Measurements from ENCODE around the gene BLVRB. TPM values are rescaled to one million over a fixed set of nuclear protein-coding genes. Genes with fewer than 3 reads are reported as not detected.
"Not testable (repeated sequence)": the region's sequence is repeated elsewhere in the genome, so short reads cannot be mapped to it uniquely, and the experiment has no call there.

Gene BLVRB
- polyA plus RNA-seq, 2 of the 4 experiments (the other 2 are of a cell fraction) = 202 to 280 TPM

GRCh38 chr19:40464059-40465024, 1.2 kb downstream of the BLVRB start:
- peak; percentile 60 to 68 for ATAC-seq
- FAIRE-seq = peak; percentile 99
- POLR2A ChIA-PET = interaction anchor here (0.6 to 5.3 kb wide), 23 partner anchors 10 to 900 kb away, joined by 3 to 68 read pairs (median 6); partner anchors contain the start of genes C19orf47, ITPKC, PLD3 and SERTAD1
- Histone ChIP-seq H3K9me3 (no peaks in the 10 kb centered on the region), H3K27ac (peak overlapping the region; percentile 86 to 89), H3K4me1 (peaks cover 38% of the 10 kb centered on the region), H3K4me2 (peak overlapping the region; percentile 88), H3K4me3 (peak overlapping the region; percentile 62)
- DNase-seq (ENCODE audit: low read depth in 1 of 2, low spot score in 1 of 2) = peak; percentile 97 to 98
- CTCF ChIA-PET = interaction anchor here (0.6 to 46.6 kb wide), 74 partner anchors 10 to 356 kb away, joined by 3 to 950 read pairs (median 7); partner anchors contain the start of genes C19orf47, LTBP4, PRX and SERTAD1
- TF ChIP-seq FOSL2 (IDR thresholded peaks at IDR 0.05) (0 out of 2 replicates have a peak, but pooled peaks have one; percentile 56), FOSL2 (CRISPR knock-in tag; IDR thresholded peaks at IDR 0.05) (peak; percentile 98), USF2 (IDR thresholded peaks at IDR 0.05) (peak; percentile 61), MAX (IDR thresholded peaks at IDR 0.05) (peak; percentile 24; the same call in 1 of the 2 replicates), CEBPB (IDR thresholded peaks at IDR 0.05) (0 out of 4 replicates have a peak, but pooled peaks of 1 of the 2 experiments have one; percentile 15), NFE2L2 (conservative IDR thresholded peaks at IDR 0.05; ENCODE audit: low read length) (peak; percentile 77), HDAC2 (IDR thresholded peaks at IDR 0.05) (no peak), CTCF (IDR thresholded peaks at IDR 0.05) (peak; percentile 95), NPAS2 (CRISPR knock-in tag; IDR thresholded peaks at IDR 0.05; ENCODE audit: borderline replicate concordance) (0 out of 2 replicates have a peak, but pooled peaks have one; percentile 20), EHMT2 (IDR thresholded peaks at IDR 0.05; ENCODE audit: low read depth) (no peak), HOXA7 (CRISPR knock-in tag; IDR thresholded peaks at IDR 0.05) (0 out of 2 replicates have a peak, but pooled peaks have one; percentile 25), BCL3 (IDR thresholded peaks at IDR 0.05) (no peak; the same call in 2 of the 3 replicates), MYC (IDR thresholded peaks at IDR 0.05; ENCODE audit: borderline replicate concordance, low read length) (0 out of 2 replicates have a peak, but pooled peaks have one; percentile 32), CHD2 (IDR thresholded peaks at IDR 0.05; ENCODE audit: low read length, partially characterized antibody) (peak; percentile 42), RAD21 (conservative IDR thresholded peaks at IDR 0.05 in 1 of 2, IDR thresholded peaks at IDR 0.05 in 1 of 2) (peak; percentile 93 to 96), CHD4 (IDR thresholded peaks at IDR 0.05; ENCODE audit: borderline replicate concordance) (no peak), SMC3 (IDR thresholded peaks at IDR 0.05) (peak; percentile 84), MAFK (IDR thresholded peaks at IDR 0.05; ENCODE audit: partially characterized antibody) (peak; percentile 99)
- WGBS (ENCODE audit: missing lambda C conversion rate) = 15% methylated on average over 11 of the region's 11 CpGs

- ATAC-seq; H3K9me3 ChIP-seq; FAIRE-seq; TF ChIP-seq FOSL2 (IDR thresholded peaks at IDR 0.05): not testable (repeated sequence)
- 42% methylated on average over 12 of the region's 12 CpGs for WGBS (ENCODE audit: missing lambda C conversion rate)
- Histone ChIP-seq H3K4me1 (peaks cover 38% of the 10 kb centered on the region), H3K4me2 (peak overlapping the region; percentile 88), H3K4me3 (0 out of 3 replicates have a peak overlapping the region, but pooled peaks have one; percentile 9), H3K27ac (peak overlapping the region; percentile 86 to 89)
- DNase-seq (ENCODE audit: low read depth in 1 of 2, low spot score in 1 of 2) = peak in 1 of 2 experiments; percentile 78
- TF ChIP-seq CEBPB (IDR thresholded peaks at IDR 0.05) = peak; percentile 78 to 88; a peak in 3 of 4 replicates
- 0 out of 5 replicates have a peak, but pooled peaks of 1 of the 2 experiments have one; percentile 22 for TF ChIP-seq JUN (IDR thresholded peaks at IDR 0.05)
- peak; percentile 14 for TF ChIP-seq MAFK (IDR thresholded peaks at IDR 0.05; ENCODE audit: partially characterized antibody)
- 0 out of 2 replicates have a peak, but pooled peaks have one; percentile 10 for TF ChIP-seq FOSL2 (CRISPR knock-in tag; IDR thresholded peaks at IDR 0.05)
- POLR2A ChIA-PET = interaction anchor here (0.6 to 5.3 kb wide), 15 partner anchors 10 to 901 kb away, joined by 3 to 68 read pairs (median 5); partner anchors contain the start of genes SERTAD1 and SERTAD3
- CTCF ChIA-PET = interaction anchor here (0.6 to 46.6 kb wide), 67 partner anchors 10 to 516 kb away, joined by 3 to 950 read pairs (median 8); partner anchors contain the start of genes C19orf47, LTBP4, PRX and SERTAD1
Measured at GRCh38 chr19:40463587-40464037, 1.9 kb downstream of the BLVRB start.

Measured in A549 (cell line).